PFSK-1 (cell line): ENCODE data around the gene RNASE9.

Experiments used
- FOXP2 ChIP-seq: optimal IDR thresholded peaks from 2 replicates; pipeline ENCODE3; 2011; ENCODE audit warnings: borderline replicate concordance, control low read depth, inconsistent platforms; ENCODE audit not compliant: insufficient read depth; ENCODE audit errors: extremely low read length, extremely low read depth
- POLR2AphosphoS5 ChIP-seq: IDR thresholded peaks from 2 replicates; pipeline ENCODE4 v1.6.1; 2012; ENCODE audit warnings: low read depth, mild to moderate bottlenecking, control low read depth, low read length, moderate library complexity
- SIN3A ChIP-seq: IDR thresholded peaks from 2 replicates; pipeline ENCODE4 v1.6.1; 2012; ENCODE audit warnings: mild to moderate bottlenecking, low read length, moderate library complexity, borderline replicate concordance; ENCODE audit not compliant: insufficient read depth
- TAF1 ChIP-seq: IDR thresholded peaks from 2 replicates; pipeline ENCODE4 v1.6.1; 2012; ENCODE audit warnings: low read length, control low read depth, borderline replicate concordance; ENCODE audit not compliant: insufficient read depth
- TF ChIP-seq, protein P1 (sequence below), 2 experiments: IDR thresholded peaks; 2 replicates each; pipeline versions ENCODE4 v1.6.1 to v1.8.0; 2011 to 2012; ENCODE audit warnings: low read depth in 2 of 2, low read length in 2 of 2, control low read depth in 1 of 2, inconsistent platforms in 1 of 2, mild to moderate bottlenecking in 1 of 2, moderate library complexity in 1 of 2; ENCODE audit not compliant: insufficient read depth in 1 of 2

Gene RNASE9

DNA sequence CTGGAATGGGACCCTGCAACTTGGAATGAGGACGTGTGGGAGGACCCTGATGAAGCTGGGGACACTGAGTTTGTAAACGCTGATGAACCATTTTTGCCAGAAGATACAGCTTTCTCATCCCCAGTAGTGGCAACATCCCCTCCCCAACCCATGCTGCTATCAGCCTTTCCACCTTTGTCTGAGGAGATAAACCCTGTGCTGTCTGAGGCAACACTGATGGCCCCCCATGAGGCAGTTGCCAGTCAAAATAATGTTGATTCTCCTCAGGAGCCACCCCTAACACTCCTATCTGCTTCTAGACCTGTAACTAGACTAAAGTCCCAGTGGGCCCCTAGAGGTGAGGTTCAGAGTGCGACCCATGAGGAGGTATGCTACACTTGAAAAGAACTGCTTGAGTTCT is 7.5 kb upstream of the RNASE9 start:
- TF ChIP-seq, protein P1, sequence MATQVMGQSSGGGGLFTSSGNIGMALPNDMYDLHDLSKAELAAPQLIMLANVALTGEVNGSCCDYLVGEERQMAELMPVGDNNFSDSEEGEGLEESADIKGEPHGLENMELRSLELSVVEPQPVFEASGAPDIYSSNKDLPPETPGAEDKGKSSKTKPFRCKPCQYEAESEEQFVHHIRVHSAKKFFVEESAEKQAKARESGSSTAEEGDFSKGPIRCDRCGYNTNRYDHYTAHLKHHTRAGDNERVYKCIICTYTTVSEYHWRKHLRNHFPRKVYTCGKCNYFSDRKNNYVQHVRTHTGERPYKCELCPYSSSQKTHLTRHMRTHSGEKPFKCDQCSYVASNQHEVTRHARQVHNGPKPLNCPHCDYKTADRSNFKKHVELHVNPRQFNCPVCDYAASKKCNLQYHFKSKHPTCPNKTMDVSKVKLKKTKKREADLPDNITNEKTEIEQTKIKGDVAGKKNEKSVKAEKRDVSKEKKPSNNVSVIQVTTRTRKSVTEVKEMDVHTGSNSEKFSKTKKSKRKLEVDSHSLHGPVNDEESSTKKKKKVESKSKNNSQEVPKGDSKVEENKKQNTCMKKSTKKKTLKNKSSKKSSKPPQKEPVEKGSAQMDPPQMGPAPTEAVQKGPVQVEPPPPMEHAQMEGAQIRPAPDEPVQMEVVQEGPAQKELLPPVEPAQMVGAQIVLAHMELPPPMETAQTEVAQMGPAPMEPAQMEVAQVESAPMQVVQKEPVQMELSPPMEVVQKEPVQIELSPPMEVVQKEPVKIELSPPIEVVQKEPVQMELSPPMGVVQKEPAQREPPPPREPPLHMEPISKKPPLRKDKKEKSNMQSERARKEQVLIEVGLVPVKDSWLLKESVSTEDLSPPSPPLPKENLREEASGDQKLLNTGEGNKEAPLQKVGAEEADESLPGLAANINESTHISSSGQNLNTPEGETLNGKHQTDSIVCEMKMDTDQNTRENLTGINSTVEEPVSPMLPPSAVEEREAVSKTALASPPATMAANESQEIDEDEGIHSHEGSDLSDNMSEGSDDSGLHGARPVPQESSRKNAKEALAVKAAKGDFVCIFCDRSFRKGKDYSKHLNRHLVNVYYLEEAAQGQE (IDR thresholded peaks at IDR 0.05; ENCODE audit: insufficient read depth in 1 of 2, low read depth in 2 of 2, low read length in 2 of 2) = no peak

DNA sequence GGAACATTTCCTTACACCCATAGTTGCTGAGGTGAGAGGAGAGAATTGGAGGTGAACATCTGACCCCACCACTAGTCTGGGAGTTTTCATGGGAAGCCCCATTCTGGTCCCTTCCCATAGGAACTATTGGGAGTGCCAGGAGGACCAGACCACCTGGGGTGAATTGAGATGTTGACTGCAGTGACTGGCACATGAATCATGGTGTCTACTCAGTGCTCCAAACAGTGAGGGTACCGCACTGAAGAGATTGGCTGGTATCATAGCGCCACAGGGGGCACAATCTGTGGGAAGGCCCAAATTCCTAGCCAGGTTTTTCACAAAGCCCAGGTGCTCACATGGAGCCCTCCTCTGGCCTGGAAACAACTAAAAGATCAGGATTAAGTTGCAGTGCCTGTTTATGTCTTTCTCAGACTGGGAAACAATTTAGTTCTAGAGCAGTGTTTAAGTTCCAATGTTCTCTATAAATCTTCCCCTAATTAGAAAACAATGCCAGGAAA is 3.7 kb upstream of the RNASE9 start:
- TF ChIP-seq FOXP2 (no peak), TAF1 (no peak), POLR2AphosphoS5 (no peak), SIN3A (no peak)
- TF ChIP-seq, protein P1 (IDR thresholded peaks at IDR 0.05; ENCODE audit: insufficient read depth in 1 of 2, low read depth in 2 of 2, low read length in 2 of 2) = no peak

DNA sequence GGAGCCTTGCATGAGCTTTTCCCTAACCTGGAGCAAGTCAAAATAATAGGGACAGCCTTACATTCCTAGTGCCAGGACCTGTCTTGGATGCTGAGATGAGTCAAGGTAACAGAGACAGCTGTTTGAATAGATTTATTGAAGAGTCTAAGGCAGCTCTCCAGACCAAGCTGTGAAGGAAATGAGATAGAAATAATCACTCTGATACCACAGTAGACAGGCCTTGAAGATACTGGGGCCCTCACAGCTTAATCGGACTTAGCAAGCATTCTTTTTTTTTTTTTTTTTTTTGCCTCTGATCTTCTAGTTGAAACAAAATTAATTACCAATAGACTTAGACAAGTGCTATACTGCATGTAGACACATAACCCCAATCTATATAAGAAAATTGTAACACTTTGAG is 3.1 kb upstream of the RNASE9 start:
- no peak for TF ChIP-seq POLR2AphosphoS5
- no peak for TF ChIP-seq SIN3A
- TF ChIP-seq, protein P1 (IDR thresholded peaks at IDR 0.05; ENCODE audit: insufficient read depth in 1 of 2, low read depth in 2 of 2, low read length in 2 of 2) = no peak
- TF ChIP-seq FOXP2 = no peak
- no peak for TF ChIP-seq TAF1

DNA sequence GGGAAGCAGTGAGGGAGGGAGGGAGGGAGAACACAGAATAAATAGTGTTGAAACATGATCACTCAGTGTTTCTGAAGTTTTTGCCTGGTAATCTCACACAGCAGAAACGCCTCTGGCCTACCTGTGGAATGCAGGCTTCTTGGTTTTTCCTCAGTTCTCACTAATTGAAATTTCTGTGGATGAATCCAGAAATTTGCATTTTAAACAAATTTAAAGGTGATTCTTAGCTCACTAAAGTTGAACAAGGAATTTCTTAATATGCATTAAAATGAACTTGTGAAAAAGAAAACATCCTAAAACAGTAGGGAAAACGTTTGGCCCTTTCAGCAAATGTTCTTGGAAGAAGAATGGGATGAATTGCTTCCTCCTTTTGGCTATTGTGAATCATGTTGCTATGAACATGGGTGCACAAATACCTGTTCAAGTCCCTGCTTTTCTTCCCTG is 1.4 kb downstream of the RNASE9 start:
- TF ChIP-seq POLR2AphosphoS5 (no peak), TAF1 (no peak), FOXP2 (no peak), SIN3A (no peak)
- TF ChIP-seq, protein P1 (IDR thresholded peaks at IDR 0.05; ENCODE audit: insufficient read depth in 1 of 2, low read depth in 2 of 2, low read length in 2 of 2) = no peak

DNA sequence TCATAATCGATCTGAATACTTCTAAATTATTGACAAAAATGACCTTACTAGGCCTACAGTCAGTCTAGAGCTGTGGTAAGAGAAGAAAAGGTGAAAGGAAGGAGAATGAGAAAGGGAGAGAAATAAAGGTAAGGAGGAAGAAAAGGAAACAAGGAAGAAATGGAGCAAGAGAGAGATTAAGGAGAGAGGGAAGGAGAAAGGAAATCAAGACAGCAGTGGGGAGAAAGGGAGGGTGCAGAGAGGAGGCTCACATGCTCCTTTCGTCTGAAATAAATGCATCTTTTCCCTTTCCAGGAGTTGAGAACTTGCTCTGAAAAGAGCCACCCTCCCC is 3.7 kb downstream of the RNASE9 start:
- TF ChIP-seq, protein P1 (IDR thresholded peaks at IDR 0.05; ENCODE audit: insufficient read depth in 1 of 2, low read depth in 2 of 2, low read length in 2 of 2) = no peak
- TF ChIP-seq POLR2AphosphoS5 = no peak
- TF ChIP-seq SIN3A = no peak
- TF ChIP-seq FOXP2 = no peak
- TF ChIP-seq TAF1 = no peak
